Caki2 (cell line): ENCODE measurements around the gene PLAU. TPM values are rescaled to one million over a fixed set of nuclear protein-coding genes. Genes with fewer than 3 reads are reported as not detected.
A peak's percentile ranks its signal among the peaks of the same experiment; 100 is the strongest.

Experiments used
- DNase-seq: peaks from one replicate; pipeline ENCODE4 v3.0.0-alpha.2; 2015; ENCODE audit warnings: low read depth
- in situ Hi-C: cut with HindIII; loops from 2 replicates; pipeline ENCODE4 v1.10.0; 2016; ENCODE audit warnings: low sequenced_read_pairs, low pct_unique_long_range_greater_than_20kb, mixed read lengths
- total RNA-seq: library from RNA; depleted of rRNA; stranded (reverse); fragments of >200 nt; shearing (Covaris generic); gene quantifications from 2 replicates; pipeline ENCODE4 v1.2.3, GENCODE V29; 2014; ENCODE audit warnings: low replicate concordance

Gene PLAU
- total RNA-seq, 1 experiment from 2014 or later: 31.4 TPM

DNA sequence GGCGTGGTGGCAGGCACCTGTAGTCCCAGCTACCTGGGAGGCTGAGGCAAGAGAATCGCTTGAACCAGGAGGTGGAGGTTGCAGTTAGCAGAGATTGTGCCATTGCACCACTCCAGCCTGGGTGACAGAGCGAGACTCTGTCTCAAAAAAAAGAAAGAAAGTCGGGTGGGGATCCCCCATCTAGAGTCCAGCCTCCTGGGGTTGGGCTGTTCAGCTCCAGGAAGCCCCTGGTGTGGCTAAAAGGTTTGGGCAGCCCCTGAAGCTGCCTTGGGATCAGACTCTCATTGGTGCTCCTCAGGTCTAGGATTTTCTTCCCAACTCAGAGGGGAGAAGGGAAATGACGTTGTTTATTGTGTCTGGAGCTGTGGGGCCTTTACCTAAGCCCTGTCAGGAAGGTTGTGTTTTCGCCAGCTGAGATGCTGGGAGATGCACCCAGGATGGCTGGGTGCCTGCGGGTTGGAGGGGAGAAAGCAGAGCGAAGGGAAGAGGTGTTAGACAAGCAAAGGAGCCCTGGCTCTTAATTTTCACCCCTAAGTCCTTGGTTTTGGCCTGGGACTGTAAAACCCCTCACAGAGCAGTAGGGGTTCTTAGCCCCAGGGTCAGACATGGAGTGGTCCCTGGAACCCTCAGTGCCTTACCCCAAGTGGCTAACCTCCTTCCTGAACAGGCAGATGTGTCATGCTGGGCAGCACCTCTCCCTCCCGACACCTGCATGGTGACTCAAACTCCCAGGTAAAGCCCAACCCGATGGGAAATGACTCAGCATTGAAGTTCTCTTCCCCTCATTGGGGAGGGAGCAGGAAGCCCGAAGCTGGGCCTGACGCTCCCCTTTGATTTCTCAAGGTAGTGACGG lies 21.1 kb downstream of the PLAU start:
- in situ Hi-C loops: no loop called here
- peak; percentile 43 for DNase-seq

DNA sequence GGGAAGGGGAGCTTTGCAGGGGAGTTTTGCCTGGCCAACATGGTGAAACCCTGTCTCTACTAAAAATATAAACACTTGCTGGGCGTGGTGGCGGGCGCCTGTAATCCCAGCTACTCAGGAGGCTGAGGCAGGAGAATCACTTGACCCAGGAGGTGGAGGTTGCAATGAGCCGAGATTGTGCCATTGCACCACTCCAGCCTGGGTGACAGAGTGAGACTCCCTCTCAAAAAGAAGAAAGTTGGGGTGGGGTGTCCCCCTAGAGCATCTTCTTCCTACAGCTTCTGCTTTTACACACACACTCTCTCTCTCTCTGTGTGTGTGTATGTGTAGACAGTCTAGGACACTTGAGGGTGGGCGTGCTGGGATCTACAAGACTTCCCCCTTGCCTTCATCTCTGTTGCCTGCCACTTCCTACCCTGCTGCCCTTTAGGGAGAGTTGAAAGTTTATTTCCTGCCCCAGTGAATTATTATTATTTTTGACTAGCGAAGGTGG lies 21.7 kb downstream of the PLAU start:
- in situ Hi-C loops: no loop called here
- no peak for DNase-seq

DNA sequence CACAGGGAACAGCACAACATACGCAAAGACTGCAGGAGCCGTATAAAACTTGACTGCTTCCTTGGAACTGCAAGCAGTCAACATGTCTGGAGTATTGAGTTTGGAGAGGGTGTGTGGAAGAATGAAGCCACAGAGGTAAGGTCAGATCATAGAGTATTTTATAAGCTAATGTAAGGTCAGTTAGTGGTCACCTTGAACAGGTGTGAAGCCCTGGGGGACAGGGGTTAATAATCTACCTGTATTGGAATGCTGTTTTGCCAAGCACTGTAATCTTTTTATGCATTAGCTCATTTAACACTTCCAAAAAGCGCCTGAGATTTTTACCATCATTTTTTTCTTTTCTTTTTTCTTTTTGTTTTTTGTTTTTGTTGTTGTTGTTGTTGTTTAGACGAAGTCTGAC lies 23.1 kb downstream of the PLAU start:
- in situ Hi-C loops: no loop called here
- no peak for DNase-seq

DNA sequence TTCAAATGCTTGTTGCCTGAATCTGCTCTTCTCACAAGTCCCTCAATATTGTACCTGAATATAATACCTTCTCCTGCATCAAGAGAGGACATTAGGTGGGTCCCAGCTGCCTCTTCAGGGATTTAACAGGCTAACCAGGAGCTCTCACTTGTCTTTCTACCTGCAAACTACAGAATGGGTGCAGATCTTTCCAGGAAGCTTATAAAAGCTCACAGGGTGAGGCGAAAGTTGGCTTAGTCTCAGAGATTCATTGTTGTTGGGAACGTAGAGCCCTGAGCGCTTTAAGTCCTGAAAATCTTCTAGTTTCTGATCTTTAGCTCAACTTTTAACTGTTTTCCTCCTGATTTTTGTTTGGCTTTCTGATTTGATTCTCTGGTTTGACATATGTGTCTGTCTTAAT lies 25.0 kb downstream of the PLAU start:
- no peak for DNase-seq
- in situ Hi-C loops: no loop called here

DNA sequence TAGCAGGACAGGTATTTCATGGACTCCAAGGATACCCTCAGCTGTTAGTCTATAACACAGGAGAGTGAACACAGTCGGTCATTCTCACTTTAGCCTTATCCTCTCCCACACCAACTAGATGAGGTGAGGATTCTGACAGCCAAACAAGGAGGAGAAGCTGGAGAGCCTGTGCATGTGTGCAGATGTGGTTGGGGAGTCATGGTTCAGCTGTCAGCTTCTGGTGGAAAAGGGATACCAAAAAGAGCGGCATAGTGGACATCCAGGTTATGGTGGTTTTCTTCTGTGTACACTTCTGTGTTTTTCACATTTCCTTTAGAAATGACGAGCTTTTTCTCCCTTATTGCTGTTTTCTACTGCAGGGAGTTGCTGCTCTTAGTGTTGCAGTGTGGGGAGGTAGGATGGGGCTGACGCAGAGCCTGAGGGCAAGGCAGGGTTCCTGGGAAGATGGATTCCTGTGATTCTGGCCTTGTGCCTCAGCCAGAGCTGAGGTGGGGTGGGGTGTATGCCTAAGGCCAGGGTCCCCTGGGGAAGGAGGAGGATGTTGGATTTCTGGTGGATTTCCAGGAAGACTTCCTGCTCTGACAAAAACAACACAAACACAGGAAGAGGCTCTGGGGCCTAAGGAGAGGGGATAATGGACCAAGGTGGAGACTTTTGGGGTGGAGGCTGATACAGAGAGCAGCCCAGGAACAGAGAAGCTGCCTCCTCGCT lies 26.6 kb downstream of the PLAU start:
- DNase-seq: no peak
- in situ Hi-C loops: no loop called here

DNA sequence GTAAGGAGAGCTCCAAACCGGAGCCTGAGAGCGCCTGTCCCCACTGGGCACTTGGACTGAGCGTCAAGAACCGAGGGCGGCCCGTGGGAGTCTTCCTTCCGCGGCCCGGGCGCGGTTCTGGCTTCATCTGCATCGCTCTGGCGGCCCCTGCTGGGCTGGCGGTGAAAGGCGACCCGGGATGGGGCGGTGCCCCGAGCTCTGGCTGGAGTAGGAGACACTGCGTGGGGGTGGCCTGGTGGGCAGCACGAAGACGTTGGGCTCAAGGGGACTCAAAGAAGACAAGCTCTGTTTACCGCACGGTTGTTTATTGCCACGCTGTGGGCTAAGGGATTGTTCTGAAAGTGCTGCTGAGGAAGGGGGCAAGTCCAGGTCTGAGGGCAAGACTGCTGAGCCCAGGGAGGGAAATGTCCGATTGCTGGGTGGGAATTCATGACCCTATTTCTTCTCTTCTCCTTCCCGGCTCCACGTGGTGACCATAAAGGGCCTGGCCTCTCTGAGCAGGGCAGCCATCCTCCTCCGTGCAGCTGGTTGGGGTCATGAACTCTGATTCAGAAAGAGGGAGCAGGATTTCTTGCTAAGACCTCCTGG lies 29.8 kb downstream of the PLAU start:
- DNase-seq: peak; percentile 63
- in situ Hi-C loops: no loop called here

DNA sequence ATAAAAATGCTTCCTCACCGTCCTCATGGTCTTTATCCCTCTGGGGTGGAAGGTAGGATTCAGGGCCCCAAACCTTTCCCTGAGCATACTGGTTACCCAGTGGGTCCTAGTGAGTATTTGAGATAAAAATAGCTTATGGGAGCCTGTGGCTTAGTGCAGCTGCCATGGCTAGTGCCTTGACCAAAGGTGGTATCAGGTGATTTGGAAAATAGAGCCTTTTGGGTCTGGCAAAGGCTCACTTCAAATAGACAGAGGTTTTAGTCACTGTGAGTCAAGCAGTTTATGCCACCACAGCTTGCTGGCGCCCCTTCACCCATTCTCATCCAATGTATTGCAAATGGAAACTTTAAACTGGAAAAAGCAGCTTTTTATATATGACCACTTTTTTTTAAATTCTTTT lies 30.4 kb downstream of the PLAU start:
- in situ Hi-C loops: no loop called here
- DNase-seq: no peak

DNA sequence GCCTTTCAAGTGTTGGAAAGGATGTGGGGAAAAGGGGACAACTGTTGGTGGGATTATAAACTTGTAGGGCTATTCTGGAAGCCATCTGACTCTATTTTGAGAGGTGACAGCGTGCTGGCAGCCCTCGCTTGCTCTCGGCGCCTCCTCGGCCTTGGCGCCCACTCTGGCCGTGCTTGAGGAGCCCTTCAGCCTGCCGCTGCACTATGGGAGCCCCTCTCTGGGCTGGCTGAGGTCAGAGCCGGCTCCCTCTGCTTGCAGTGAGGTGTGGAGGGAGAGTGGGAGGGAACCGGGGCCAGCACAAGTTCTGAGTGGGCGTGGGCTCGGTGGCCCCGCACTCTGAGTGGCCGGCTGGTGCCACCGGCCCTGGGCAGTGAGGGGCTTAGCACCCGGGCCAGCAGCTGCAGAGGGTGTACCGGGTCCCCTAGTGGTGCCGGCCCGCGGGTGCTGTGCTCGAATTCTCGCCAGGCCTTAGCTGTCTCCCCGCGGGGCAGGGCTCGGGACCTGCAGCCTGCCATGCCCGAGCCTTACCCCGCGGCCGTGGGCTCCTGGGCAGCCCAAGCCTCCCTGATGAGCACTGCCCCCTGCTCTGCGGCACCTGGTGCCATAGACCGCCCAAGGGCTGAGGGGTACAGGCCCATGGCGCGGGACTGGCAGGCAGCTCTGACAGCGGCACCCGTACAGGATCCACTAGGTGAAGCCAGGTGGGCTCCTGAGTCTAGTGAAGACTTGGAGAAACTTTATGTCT lies 33.6 kb downstream of the PLAU start:
- DNase-seq: no peak
- in situ Hi-C loops: no loop called here

DNA sequence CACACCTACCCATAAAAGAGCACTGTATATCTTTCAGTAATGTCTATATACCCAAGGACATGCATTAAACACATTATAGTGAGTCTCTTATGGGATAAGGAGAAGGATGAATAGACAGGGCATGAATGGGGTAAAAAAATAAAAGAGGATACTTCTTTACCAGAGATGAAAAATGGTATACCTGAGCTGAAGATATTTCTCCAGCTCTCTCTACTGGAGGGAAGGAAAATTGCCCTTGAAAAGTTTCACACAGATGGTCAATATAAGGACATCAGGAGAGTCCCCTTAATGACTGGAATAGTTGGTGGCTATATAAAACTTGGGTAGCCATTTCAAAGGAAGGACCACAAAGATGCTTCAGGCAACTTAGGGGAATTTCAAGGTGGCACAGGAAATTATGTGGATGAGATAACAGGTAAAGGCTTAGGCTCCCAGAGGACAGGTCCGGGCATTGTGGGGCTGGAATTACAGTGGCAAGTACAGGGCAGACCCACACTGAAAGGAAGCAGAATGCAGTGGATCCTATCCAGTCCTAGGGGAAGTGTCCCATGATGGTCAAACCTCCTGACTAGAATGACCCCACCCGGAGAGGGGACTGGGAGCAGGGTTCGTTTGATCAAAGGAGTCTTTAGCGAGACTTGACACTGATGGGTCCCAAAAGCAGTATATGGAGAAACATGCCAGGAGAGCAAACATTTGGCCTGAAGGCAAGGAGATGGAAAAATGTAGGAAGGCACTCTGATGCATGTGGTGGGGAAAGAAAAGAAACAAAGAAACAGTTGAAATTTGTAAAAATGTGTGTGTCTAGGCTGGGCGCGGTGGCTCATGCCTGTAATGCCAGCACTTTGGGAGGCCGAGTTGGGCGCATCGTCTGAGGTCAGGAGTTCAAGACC lies 35.6 kb downstream of the PLAU start:
- in situ Hi-C loops: no loop called here
- no peak for DNase-seq

DNA sequence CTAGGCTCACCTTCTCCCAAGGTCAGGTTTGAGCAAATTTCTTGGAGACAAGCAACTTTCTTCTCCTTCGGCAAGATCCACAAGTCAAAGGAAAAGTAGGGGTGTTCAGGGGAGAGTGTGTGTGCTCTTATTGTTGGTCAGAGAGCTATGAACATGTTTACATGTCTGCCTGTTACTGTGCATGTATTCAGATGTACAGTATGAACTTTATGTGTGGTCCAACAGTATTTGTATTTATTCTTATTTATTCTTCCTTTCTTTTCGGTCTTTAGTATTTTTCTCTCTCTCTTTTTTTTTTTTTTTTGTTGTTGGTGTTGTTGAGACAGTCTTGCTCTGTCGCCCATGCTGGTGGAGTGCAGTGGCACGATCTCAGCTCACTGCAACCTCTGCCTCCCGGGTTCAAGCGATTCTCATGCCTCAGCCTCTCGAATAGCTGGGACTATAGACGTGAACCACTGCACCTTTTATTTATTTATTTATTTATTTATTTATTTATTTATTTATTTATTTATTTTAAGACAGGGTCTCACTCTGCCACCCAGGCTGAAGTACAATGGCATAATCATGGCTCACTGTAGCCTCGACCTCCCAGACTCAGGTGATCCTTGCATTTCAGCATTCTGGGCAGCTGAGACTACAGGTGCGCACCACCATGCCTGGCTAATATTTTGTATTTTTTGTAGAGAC lies 38.2 kb downstream of the PLAU start:
- in situ Hi-C loops: no loop called here
- DNase-seq: no peak

DNA sequence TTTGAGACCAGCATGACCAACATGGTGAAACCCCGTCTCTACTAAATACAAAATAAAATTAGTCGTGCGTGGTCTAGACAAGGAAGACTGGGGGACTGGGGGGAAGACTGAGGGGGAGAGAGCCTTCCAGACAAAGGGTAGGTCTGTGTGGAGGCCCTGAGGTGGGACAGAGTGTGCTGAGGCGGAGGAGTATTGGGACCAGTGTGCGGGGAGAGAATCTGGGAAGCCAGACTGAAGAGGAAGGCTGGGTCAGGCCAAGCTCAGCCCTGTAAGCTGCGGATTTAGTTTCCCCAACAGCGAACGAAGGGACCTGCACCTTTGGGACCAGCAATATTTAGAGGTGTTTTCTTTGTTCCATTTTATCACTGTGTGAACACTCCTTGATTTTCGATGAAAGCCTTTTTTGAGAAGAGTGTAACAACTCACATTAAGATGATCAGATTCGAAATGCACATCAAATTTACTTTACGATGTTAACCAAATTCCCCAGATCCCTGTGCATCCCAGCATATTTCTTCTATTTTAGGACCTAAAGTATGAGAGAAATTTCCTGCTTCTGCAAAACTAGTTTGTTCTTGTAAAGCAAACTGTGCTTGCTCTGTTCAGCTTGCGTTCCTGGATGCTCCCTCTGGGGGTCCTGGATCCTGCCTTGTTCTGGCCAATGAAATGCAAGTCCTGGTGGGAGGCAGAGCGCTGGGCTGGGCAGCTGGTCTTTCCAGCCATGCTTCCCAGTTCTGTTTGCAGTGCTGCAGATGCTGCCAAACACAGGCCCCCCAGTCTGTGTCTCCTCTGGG lies 39.4 kb downstream of the PLAU start:
- in situ Hi-C loops: no loop called here

DNA sequence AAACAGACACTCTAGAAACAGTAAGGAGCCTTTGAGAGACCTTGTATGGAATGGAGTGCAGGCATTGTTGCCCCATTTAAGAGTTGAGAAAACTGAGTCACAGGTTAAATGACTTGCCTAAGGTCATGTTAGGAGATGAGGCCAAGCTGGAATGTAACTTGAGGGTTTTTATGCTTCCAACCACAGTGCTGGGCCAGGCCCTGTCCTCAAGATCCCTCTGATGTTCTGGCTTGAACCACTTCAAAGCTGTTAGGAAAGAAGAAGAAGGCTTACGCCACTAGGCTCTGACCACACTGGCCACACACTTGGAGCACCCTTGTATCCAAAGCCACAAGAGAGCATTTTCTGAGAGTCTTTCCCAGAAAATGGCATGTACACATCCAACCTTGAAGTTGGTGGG lies 42.7 kb downstream of the PLAU start:
- in situ Hi-C loops: no loop called here
- DNase-seq: no peak

More for the DNA sequence above, 39.4 kb downstream of the PLAU start:
- no peak for DNase-seq

DNA sequence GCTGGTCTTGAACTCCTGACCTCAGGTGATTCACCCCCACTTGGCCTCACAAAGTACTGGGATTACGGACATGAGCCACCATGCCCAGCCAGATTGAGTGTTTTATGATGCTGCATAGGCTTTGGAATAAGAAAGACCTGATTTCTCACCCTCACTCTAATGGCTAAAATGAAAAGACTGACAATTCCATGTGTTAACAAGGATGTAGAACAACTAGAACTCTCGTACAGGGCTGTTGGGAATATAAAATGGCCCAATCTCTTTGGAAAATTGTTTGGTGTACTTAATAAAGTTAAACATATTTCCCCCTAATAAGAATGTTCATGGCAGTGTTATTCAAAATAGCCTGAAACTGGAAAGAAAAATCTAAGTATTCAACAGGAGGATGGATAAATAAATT lies 43.8 kb downstream of the PLAU start:
- DNase-seq: no peak
- in situ Hi-C loops: no loop called here

DNA sequence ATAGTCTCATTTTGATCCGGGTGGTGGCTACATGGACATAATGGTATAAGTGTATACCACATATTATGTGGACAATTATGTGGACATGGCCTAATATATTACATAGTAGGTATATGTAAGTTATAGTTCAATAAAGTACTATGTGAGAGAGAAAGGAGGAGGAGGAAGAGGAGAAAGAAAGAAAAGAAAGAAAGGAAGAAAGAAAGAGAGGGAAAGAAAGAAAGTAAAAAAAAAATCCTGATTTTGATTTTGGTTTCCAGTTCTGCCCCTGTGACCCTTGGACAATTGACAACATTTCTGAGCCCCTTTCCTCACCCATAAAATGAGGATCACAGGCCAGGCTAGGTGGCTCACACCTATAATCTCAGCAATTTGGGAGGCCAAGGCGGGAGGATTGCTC lies 44.8 kb downstream of the PLAU start:
- no peak for DNase-seq
- in situ Hi-C loops: no loop called here

DNA sequence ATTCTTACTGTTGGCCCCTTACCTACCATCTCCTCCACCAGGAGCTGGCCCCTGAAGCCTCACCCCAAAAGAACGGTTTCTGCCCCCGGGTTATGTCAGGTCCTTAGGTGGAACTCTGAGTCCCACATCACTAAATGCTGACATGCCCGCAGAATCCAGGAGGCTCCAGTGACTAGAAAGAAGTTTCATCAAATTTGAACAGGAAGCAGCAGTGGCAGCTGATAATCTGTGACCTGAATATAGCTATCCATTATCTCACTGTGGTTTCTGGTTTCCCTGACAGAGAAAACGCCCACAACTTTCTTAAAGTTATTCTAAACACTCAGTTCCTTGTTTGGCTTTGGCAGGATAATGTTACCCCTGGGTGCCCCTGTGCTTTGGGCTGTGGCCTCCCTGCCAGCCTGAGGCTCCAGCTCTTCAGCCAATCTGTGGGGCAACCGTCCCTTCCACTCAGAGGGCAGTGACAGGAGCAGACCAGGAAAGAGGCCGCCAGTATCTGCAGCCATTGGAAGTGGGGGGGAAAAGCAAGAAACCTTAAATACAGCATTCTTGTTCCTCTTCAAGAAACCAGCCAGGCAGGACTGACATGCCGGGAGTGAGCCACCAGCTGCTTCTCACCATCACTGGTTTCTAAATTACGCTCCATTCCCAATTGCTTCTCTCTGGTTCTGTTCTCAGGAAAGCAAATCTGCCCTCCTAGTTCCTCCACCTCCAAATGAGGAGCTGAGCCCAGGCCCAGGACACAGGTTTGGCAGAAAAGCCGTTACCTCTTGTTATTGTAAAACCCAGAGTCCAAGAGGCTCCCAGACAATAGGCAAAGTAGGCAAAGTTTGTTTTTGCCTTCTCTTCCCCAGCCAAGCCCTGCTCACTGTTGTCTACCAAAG lies 45.8 kb downstream of the PLAU start:
- DNase-seq: peak; percentile 84
- in situ Hi-C loops: no loop called here
